GM12801 (cell line): ENCODE results near the gene ZNF813.

ENCODE experiments used
- CTCF ChIP-seq: IDR thresholded peaks from one replicate; pipeline ENCODE4 v1.5.1; 2011; ENCODE audit warnings: control low read depth; ENCODE audit not compliant: insufficient read length; ENCODE audit errors: extremely low read depth

ZNF813 gene

GRCh38 chr19:53506728-53507127, 39.2 kb downstream of the ZNF813 start:
- no peak for TF ChIP-seq CTCF

GRCh38 chr19:53507523-53508442, 40.2 kb downstream of the ZNF813 start:
- TF ChIP-seq CTCF: no peak

- TF ChIP-seq CTCF: no peak
Measured at GRCh38 chr19:53509443-53509842, 41.9 kb downstream of the ZNF813 start.

GRCh38 chr19:53509845-53510244, 42.3 kb downstream of the ZNF813 start:
- TF ChIP-seq CTCF: no peak

- no peak for TF ChIP-seq CTCF
Measured at GRCh38 chr19:53511357-53511756, 43.8 kb downstream of the ZNF813 start.

GRCh38 chr19:53511933-53512374, 44.4 kb downstream of the ZNF813 start:
- TF ChIP-seq CTCF: no peak

- no peak for TF ChIP-seq CTCF
Measured at GRCh38 chr19:53517114-53517741, 49.7 kb downstream of the ZNF813 start.
